K562 (cell line): Measurements from ENCODE around the gene TANC1. TPM values are rescaled to one million over a fixed set of nuclear protein-coding genes. Genes with fewer than 3 reads are reported as not detected.
A peak's percentile ranks its signal among the peaks of the same experiment; 100 is the strongest.

Experiments used
- ATAC-seq: fragments of 200-7000 bp; cut with Tn5 transposase; 3 replicates; pipeline ENCODE4 v1.9.1; 2020; ENCODE audit warnings: moderate library complexity
- BruUV-seq: library from RNA; stranded (reverse); fragments of 400-500 nt; replicated peaks from 2 replicates; lab custom pipeline; 2021; lab: Mats Ljungman, UMichigan
- CTCF ChIA-PET: fragments of 300-600 bp; formaldehyde crosslinking; extraction: SDS; loops from one replicate; lab custom pipeline; 2021; ENCODE audit warnings: low intra/inter-chr PET ratio; lab: Yijun Ruan, JAX
- POLR2A ChIA-PET: fragments of 300-600, 350-650 bp; sonication (Branson Sonifier 250); formaldehyde crosslinking; extraction: SDS; loops from one replicate; lab custom pipeline; 2021; ENCODE audit warnings: antibody characterized with exemption, inconsistent platforms; lab: Yijun Ruan, JAX
- DNase-seq, 4 experiments: peaks; one replicate each; pipeline versions ENCODE4 v3.0.0 to v3.0.0-alpha.2; 2011 to 2018; ENCODE audit warnings: low spot score in 3 of 4, mixed read lengths in 3 of 4; ENCODE audit errors: extremely low read depth in 1 of 4
- FAIRE-seq: peaks from 2 replicates; lab custom pipeline; 2011; peaks lifted over from hg19 to GRCh38; lab: Jason Lieb, UNC
- H2AFZ ChIP-seq: 2 replicates; pipeline ENCODE4 v1.6.0; 2011; ENCODE audit warnings: low read depth, low read length, control low read depth, inconsistent platforms
- H3K27ac ChIP-seq: fragments of 200-600 bp; 3 replicates; pipeline ENCODE4 v1.8.0; 2011; ENCODE audit warnings: low read depth, mild to moderate bottlenecking, control low read depth, inconsistent platforms, low read length, moderate library complexity, mixed read lengths; ENCODE audit errors: extremely low read depth
- H3K27me3 ChIP-seq, 2 experiments: fragments of 300-600 bp in 1 of 2; 2 replicates in 1 of 2; 3 replicates in 1 of 2; pipeline versions ENCODE4 v1.6.0 to v1.8.0; 2011; ENCODE audit warnings: inconsistent platforms in 2 of 2, low read length in 2 of 2, mild to moderate bottlenecking in 1 of 2, mixed read lengths in 1 of 2, moderate library complexity in 1 of 2; ENCODE audit not compliant: control insufficient read depth in 2 of 2, insufficient read depth in 2 of 2
- H3K36me3 ChIP-seq: fragments of 300-600 bp; 3 replicates; pipeline ENCODE4 v1.8.0; 2011; ENCODE audit warnings: mild to moderate bottlenecking, low read length, inconsistent platforms; ENCODE audit not compliant: control insufficient read depth, insufficient read depth
- H3K4me1 ChIP-seq, 2 experiments: fragments of 200-600 bp in 1 of 2; replicated peaks in 1 of 2; 2 replicates in 1 of 2; 3 replicates in 1 of 2; pipeline versions ENCODE4 v1.5.1 to v1.8.0; 2011; ENCODE audit warnings: inconsistent platforms in 2 of 2, low read length in 2 of 2, mild to moderate bottlenecking in 1 of 2, mixed read lengths in 1 of 2, moderate library complexity in 1 of 2; ENCODE audit not compliant: control insufficient read depth in 2 of 2, insufficient read depth in 2 of 2
- H3K4me2 ChIP-seq: 2 replicates; pipeline ENCODE4 v1.6.1; 2011; ENCODE audit warnings: low read length, control low read depth, inconsistent platforms, mixed read lengths; ENCODE audit not compliant: insufficient read depth
- H3K4me3 ChIP-seq: fragments of 200-600 bp; sonication (generic), shearing (Covaris generic); 2 replicates; pipeline ENCODE4 v1.5.1; 2016; ENCODE audit warnings: control low read depth, inconsistent platforms
- H3K79me2 ChIP-seq: fragments of 200-600 bp; 3 replicates; pipeline ENCODE4 v1.8.0; 2011; ENCODE audit warnings: low read length, inconsistent platforms; ENCODE audit not compliant: control insufficient read depth, insufficient read depth
- H3K9ac ChIP-seq, 2 experiments: 2 replicates each; pipeline versions ENCODE4 v1.6.0 to v1.6.1; 2011; ENCODE audit warnings: low read depth in 2 of 2, low read length in 2 of 2, control low read depth in 1 of 2, inconsistent platforms in 1 of 2, mild to moderate bottlenecking in 1 of 2, mixed read lengths in 1 of 2; ENCODE audit not compliant: insufficient read depth in 1 of 2
- H3K9me1 ChIP-seq: one replicate; pipeline ENCODE4 v1.6.0; 2011; ENCODE audit warnings: inconsistent platforms, mild to moderate bottlenecking, low read length, moderate library complexity; ENCODE audit not compliant: control insufficient read depth, insufficient read depth
- H3K9me3 ChIP-seq: replicated peaks from 2 replicates; pipeline ENCODE4 v1.5.1; 2011; ENCODE audit warnings: low read depth, low read length, inconsistent platforms; ENCODE audit not compliant: control insufficient read depth, insufficient read depth
- H4K20me1 ChIP-seq: replicated peaks from 2 replicates; pipeline ENCODE4 v1.6.1; 2011; ENCODE audit warnings: low read length, inconsistent platforms, mixed read lengths; ENCODE audit not compliant: control insufficient read depth, insufficient read depth
- HDAC3 ChIP-seq: fragments of 450-650 bp; IDR thresholded peaks from 2 replicates; pipeline ENCODE4 v1.6.1; 2018; ENCODE audit warnings: borderline replicate concordance, mild to moderate bottlenecking, moderate library complexity; ENCODE audit not compliant: partially characterized antibody
- IRF2 ChIP-seq: sonication (generic); formaldehyde crosslinking; IDR thresholded peaks from 2 replicates; pipeline ENCODE4 v1.8.1; 2022; ENCODE audit warnings: mild to moderate bottlenecking, missing genetic modification reagents
- RBFOX2 ChIP-seq: fragments of 200-400 bp; formaldehyde crosslinking; IDR thresholded peaks from 2 replicates; pipeline ENCODE4 v1.6.1; 2017; ENCODE audit warnings: low read depth, mild to moderate bottlenecking, low read length, moderate library complexity
- TBP ChIP-seq: optimal IDR thresholded peaks from 2 replicates; pipeline ENCODE3; 2011; ENCODE audit warnings: low read depth, low read length, improper control_type of control experiment
- ZNF41 ChIP-seq: fragments of 250-450 bp; sonication (Bioruptor Pico); conservative IDR thresholded peaks from 2 replicates; pipeline ENCODE4 v1.4.0; 2020; ENCODE audit warnings: mild to moderate bottlenecking
- WGBS: fragments of 100-300 bp; shearing (Covaris generic); methylation state at CpG from one replicate; pipeline ENCODE4 v1.1.6; 2016; ENCODE audit warnings: low coverage, mixed read lengths; ENCODE audit not compliant: insufficient coverage; ENCODE audit errors: missing lambda C conversion rate; 5-methylcytosine and 5-hydroxymethylcytosine counted together
- in situ Hi-C: fragments of 300-500 bp; cut with MboI; formaldehyde crosslinking; loops from 4 replicates; pipeline ENCODE4 v1.15.0; 2018; ENCODE audit warnings: inconsistent platforms, mixed read lengths
- intact Hi-C: fragments of 100-400 bp; cut with micrococcal nuclease; formaldehyde crosslinking; loops from 2 replicates; pipeline ENCODE4 v1.14.2; 2022
- polyA plus RNA-seq, 8 experiments: library from polyadenylated mRNA; depleted of rRNA in 4 of 8; stranded (reverse) in 5 of 8; unstranded in 3 of 8; fragments of >200 nt; fragmentation: Nextera tagmentation in 2 of 8; fragmentation: Illumina TruSeq in 1 of 8; extraction: Ambion mirVana in 2 of 8; extraction: Trizol in 1 of 8; gene quantifications; 2 replicates each; pipeline versions ENCODE4 v1.2.1 to v1.2.3, GENCODE V29; 2011 to 2014; ENCODE audit warnings: inconsistent platforms in 1 of 8, missing spikeins in 1 of 8
- total RNA-seq, 7 experiments: library from RNA; depleted of rRNA in 6 of 7; stranded (reverse); fragments of >200 nt in 6 of 7; fragmentation: Illumina TruSeq in 2 of 7; extraction: Trizol in 2 of 7; gene quantifications; 2 replicates each; pipeline versions ENCODE4 v1.2.1 to v1.2.3, GENCODE V29; 2011 to 2021; ENCODE audit warnings: low replicate concordance in 1 of 7
- TF ChIP-seq, protein P1 (sequence below), 3 experiments: IDR thresholded peaks in 2 of 3; conservative IDR thresholded peaks in 1 of 3; 2 replicates each; pipeline ENCODE4 v1.5.1; 2011 to 2012; ENCODE audit warnings: low read length in 3 of 3, mild to moderate bottlenecking in 3 of 3, control low read depth in 2 of 3, improper control_type of control experiment in 1 of 3, inconsistent platforms in 1 of 3, low read depth in 1 of 3, mixed read lengths in 1 of 3, moderate library complexity in 1 of 3; ENCODE audit not compliant: insufficient read depth in 2 of 3

The TANC1 gene
- total and polyA plus RNA-seq, 9 of the 15 experiments (the other 6 are each of a cell fraction or from before 2014, with no cell fraction given): under 0.01 to 0.20 (median 0.07) TPM; not detected in 1

GRCh38 chr2:159202568-159203071 lies 234.2 kb downstream of the TANC1 start:
- in situ Hi-C loops (no loop called here), intact Hi-C loops (no loop called here)
- POLR2A ChIA-PET: no interaction called here
- Histone ChIP-seq H3K79me2 (no peaks in the 10 kb centered on the region), H3K4me2 (no peak overlapping the region), H4K20me1 (0 out of 2 replicates have a peak, but pooled peaks cover under 1% of the 10 kb centered on the region), H3K27me3 (peaks cover 48 to 66% of the 10 kb centered on the region in 2 experiments), H3K9ac (no peak overlapping the region), H3K4me3 (no peak overlapping the region), H3K9me3 (no peaks in the 10 kb centered on the region), H3K4me1 (no peaks in the 10 kb centered on the region), H2AFZ (no peak overlapping the region), H3K36me3 (no peaks in the 10 kb centered on the region), H3K27ac (no peak overlapping the region), H3K9me1 (no peaks in the 10 kb centered on the region)
- DNase-seq (no peak), FAIRE-seq (peak; percentile 15), ATAC-seq (peak; percentile 38; the same call in 2 of the 3 replicates)
- TF ChIP-seq HDAC3: no peak
- no peak for TF ChIP-seq RBFOX2
- TF ChIP-seq, protein P1, sequence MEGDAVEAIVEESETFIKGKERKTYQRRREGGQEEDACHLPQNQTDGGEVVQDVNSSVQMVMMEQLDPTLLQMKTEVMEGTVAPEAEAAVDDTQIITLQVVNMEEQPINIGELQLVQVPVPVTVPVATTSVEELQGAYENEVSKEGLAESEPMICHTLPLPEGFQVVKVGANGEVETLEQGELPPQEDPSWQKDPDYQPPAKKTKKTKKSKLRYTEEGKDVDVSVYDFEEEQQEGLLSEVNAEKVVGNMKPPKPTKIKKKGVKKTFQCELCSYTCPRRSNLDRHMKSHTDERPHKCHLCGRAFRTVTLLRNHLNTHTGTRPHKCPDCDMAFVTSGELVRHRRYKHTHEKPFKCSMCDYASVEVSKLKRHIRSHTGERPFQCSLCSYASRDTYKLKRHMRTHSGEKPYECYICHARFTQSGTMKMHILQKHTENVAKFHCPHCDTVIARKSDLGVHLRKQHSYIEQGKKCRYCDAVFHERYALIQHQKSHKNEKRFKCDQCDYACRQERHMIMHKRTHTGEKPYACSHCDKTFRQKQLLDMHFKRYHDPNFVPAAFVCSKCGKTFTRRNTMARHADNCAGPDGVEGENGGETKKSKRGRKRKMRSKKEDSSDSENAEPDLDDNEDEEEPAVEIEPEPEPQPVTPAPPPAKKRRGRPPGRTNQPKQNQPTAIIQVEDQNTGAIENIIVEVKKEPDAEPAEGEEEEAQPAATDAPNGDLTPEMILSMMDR (IDR thresholded peaks at IDR 0.05 in 2 of 3, conservative IDR thresholded peaks at IDR 0.05 in 1 of 3; ENCODE audit: insufficient read depth in 2 of 3, low read depth in 1 of 3, low read length in 3 of 3): 0 out of 6 replicates have a peak, but pooled peaks of 1 of the 3 experiments have one; percentile 12
- TF ChIP-seq IRF2 (CRISPR knock-in tag): 0 out of 2 replicates have a peak, but pooled peaks have one; percentile 49
- TF ChIP-seq TBP: no peak
- no peak for TF ChIP-seq ZNF41 (CRISPR knock-in tag)
- CTCF ChIA-PET: no interaction called here
- BruUV-seq: no TSS peak
- 2% methylated on average over 4 of the region's 4 CpGs for WGBS
